PC-3 (cell line): ENCODE measurements around the gene RHOBTB3. TPM values are rescaled to one million over a fixed set of nuclear protein-coding genes. Genes with fewer than 3 reads are reported as not detected.
"Not testable (repeated sequence)": the region's sequence is repeated elsewhere in the genome, so short reads cannot be mapped to it uniquely, and the experiment has no call there.

Source experiments
- ATAC-seq: fragments of 200-7000 bp; cut with Tn5 transposase; 2 replicates; pipeline ENCODE4 v1.9.1; 2020; ENCODE audit warnings: mild to moderate bottlenecking, moderate library complexity
- BruUV-seq: library from RNA; stranded (reverse); fragments of 400-500 nt; replicated peaks from 2 replicates; lab custom pipeline; 2021; lab: Mats Ljungman, UMichigan
- CTCF ChIA-PET: fragments of 300-600 bp; sonication (Branson Sonifier 250); formaldehyde crosslinking; loops from one replicate; lab custom pipeline; 2022; ENCODE audit warnings: antibody characterized with exemption; lab: Charles Lee
- POLR2A ChIA-PET: fragments of 300-600 bp; sonication (Branson Sonifier 250); formaldehyde crosslinking; loops from one replicate; lab custom pipeline; 2022; ENCODE audit warnings: antibody characterized with exemption; ENCODE audit not compliant: unreplicated experiment; lab: Charles Lee
- DNase-seq: peaks from one replicate; pipeline ENCODE4 v3.0.0-alpha.2; 2015
- H2AFZ ChIP-seq: fragments of 300-600 bp; sonication (generic); 2 replicates; pipeline ENCODE4 v1.6.0; 2016; ENCODE audit warnings: antibody characterized with exemption, low read length
- H3F3A ChIP-seq: fragments of 300-600 bp; sonication (generic); one replicate; pipeline ENCODE4 v1.6.0; 2017; ENCODE audit warnings: antibody characterized with exemption, low read length, control low read depth, mild to moderate bottlenecking; ENCODE audit not compliant: unreplicated experiment
- H3K27ac ChIP-seq: fragments of 300-600 bp; sonication (generic); 2 replicates; pipeline ENCODE4 v1.5.1; 2016; ENCODE audit warnings: mild to moderate bottlenecking, low read length
- H3K27me3 ChIP-seq: fragments of 300-600 bp; sonication (generic); 2 replicates; pipeline ENCODE4 v1.6.1; 2016; ENCODE audit warnings: low read length, mixed read lengths
- H3K36me3 ChIP-seq: fragments of 300-600 bp; sonication (generic); 2 replicates; pipeline ENCODE4 v1.6.1; 2016; ENCODE audit warnings: low read depth, mixed run types, low read length, mixed read lengths
- H3K4me1 ChIP-seq: fragments of 300-600 bp; sonication (generic); 2 replicates; pipeline ENCODE4 v1.5.1; 2016; ENCODE audit warnings: low read length; ENCODE audit not compliant: insufficient read depth
- H3K4me2 ChIP-seq: fragments of 300-600 bp; sonication (generic); 2 replicates; pipeline ENCODE4 v1.6.0; 2016; ENCODE audit warnings: low read length
- H3K4me3 ChIP-seq: fragments of 300-600 bp; sonication (generic); 2 replicates; pipeline ENCODE4 v1.5.1; 2016; ENCODE audit warnings: mild to moderate bottlenecking, low read length, mixed read lengths
- H3K79me2 ChIP-seq: fragments of 300-600 bp; sonication (generic); 2 replicates; pipeline ENCODE4 v1.6.1; 2017; ENCODE audit warnings: low read length, mixed read lengths
- H3K9ac ChIP-seq: fragments of 300-600 bp; sonication (generic); 2 replicates; pipeline ENCODE4 v1.6.0; 2016; ENCODE audit warnings: mild to moderate bottlenecking, low read length
- H3K9me2 ChIP-seq: fragments of 300-600 bp; sonication (generic); replicated peaks from 2 replicates; pipeline ENCODE4 v1.6.1; 2016; ENCODE audit warnings: mixed run types, low read length, mixed read lengths
- H3K9me3 ChIP-seq: fragments of 300-600 bp; sonication (generic); 2 replicates; pipeline ENCODE4 v1.6.1; 2016; ENCODE audit warnings: low read length, mixed read lengths
- H4K20me1 ChIP-seq: fragments of 300-600 bp; sonication (generic); 2 replicates; pipeline ENCODE4 v1.6.1; 2016; ENCODE audit warnings: low read length, mixed read lengths
- CTCF ChIP-seq: fragments of 300-600 bp; sonication (generic); conservative IDR thresholded peaks from 2 replicates; pipeline ENCODE4 v1.5.1; 2017; ENCODE audit warnings: antibody characterized with exemption, low read depth, mild to moderate bottlenecking, low read length
- EZH2 ChIP-seq: fragments of 300-600 bp; sonication (generic); IDR thresholded peaks from one replicate; pipeline ENCODE4 v1.6.1; 2017; ENCODE audit warnings: antibody characterized with exemption, mild to moderate bottlenecking, low read length; ENCODE audit not compliant: unreplicated experiment
- EZH2phosphoT487 ChIP-seq: fragments of 300-600 bp; sonication (generic); IDR thresholded peaks from 2 replicates; pipeline ENCODE4 v1.6.1; 2018; ENCODE audit warnings: mild to moderate bottlenecking, antibody characterized with exemption, low read length, borderline replicate concordance
- intact Hi-C: fragments of 100-400 bp; cut with micrococcal nuclease; formaldehyde crosslinking; loops from 2 replicates; pipeline ENCODE4 v1.9.0; 2023
- total RNA-seq: library from RNA; depleted of rRNA; stranded (reverse); fragments of >200 nt; gene quantifications from 2 replicates; pipeline ENCODE4 v1.2.3, GENCODE V29; 2014

RHOBTB3 gene
- total RNA-seq, 1 experiment from 2014 or later, result 16.3 TPM

GRCh38 chr5:95712347-95712958 lies 18.7 kb upstream of the RHOBTB3 start:
- Histone ChIP-seq H3K36me3 (no peaks in the 10 kb centered on the region), H3K27me3 (no peaks in the 10 kb centered on the region), H3K79me2 (no peaks in the 10 kb centered on the region), H3K9me3 (no peaks in the 10 kb centered on the region), H3K4me2 (peak overlapping the region; percentile 39; the same call in 1 of the 2 replicates), H3K9ac (no peak overlapping the region), H3K4me3 (no peak overlapping the region), H3K27ac (peak overlapping the region; percentile 45), H3K4me1 (peaks cover 24% of the 10 kb centered on the region), H3F3A (no peaks in the 10 kb centered on the region), H4K20me1 (no peaks in the 10 kb centered on the region), H2AFZ (no peak overlapping the region), H3K9me2 (no peaks in the 10 kb centered on the region)
- no TSS peak for BruUV-seq
- POLR2A ChIA-PET, result no interaction called here
- TF ChIP-seq EZH2 (no peak), EZH2phosphoT487 (no peak), CTCF (no peak)
- intact Hi-C loops, result loop anchor here (2.0 kb wide), 1 partner anchor 18 kb away; the partner anchor contains the start of gene RHOBTB3
- peak; percentile 97 for ATAC-seq
- DNase-seq, result peak; percentile 94
- CTCF ChIA-PET, result no interaction called here

DNA sequence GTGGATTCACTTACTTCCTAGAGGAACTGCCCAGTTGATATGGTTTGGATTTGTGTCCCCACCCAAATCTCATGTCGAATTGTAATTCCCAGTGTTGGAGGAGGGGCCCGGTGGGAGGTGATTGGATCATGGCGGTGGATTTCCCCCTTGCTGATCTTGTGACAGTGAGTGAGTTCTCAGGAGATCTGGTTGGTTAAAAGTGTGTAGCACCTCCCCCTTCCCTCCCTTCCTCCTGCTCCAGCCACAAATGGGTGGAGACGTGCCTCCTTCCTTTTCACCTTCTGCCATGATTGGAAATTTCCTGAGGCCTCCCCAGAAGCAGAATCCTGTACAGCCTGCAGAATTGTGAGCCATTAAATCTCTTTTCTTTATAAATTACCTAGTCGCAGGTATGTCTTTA lies 17.9 kb upstream of the RHOBTB3 start:
- H3K4me1 ChIP-seq, result peaks cover 24% of the 10 kb centered on the region
- ATAC-seq, result not testable (repeated sequence)

GRCh38 chr5:95713960-95714710 lies 17.0 kb upstream of the RHOBTB3 start:
- DNase-seq, result no peak
- Histone ChIP-seq H3K4me3 (no peak overlapping the region), H3K9ac (no peak overlapping the region), H3K36me3 (no peaks in the 10 kb centered on the region), H3K79me2 (no peaks in the 10 kb centered on the region), H3K4me1 (peaks cover 24% of the 10 kb centered on the region), H3K27me3 (no peaks in the 10 kb centered on the region), H3K27ac (no peak overlapping the region), H3K4me2 (no peak overlapping the region), H3F3A (no peaks in the 10 kb centered on the region), H3K9me3 (no peaks in the 10 kb centered on the region), H4K20me1 (no peaks in the 10 kb centered on the region), H2AFZ (no peak overlapping the region), H3K9me2 (no peaks in the 10 kb centered on the region)
- intact Hi-C loops, result loop anchor here (2.0 kb wide), 1 partner anchor 17 kb away; the partner anchor contains the start of gene RHOBTB3
- no TSS peak for BruUV-seq
- TF ChIP-seq EZH2, result no peak
- TF ChIP-seq CTCF, result no peak
- no peak for TF ChIP-seq EZH2phosphoT487
- ChIA-PET CTCF (no interaction called here), POLR2A (no interaction called here)
- ATAC-seq, result no peak

More for the DNA sequence above, 17.9 kb upstream of the RHOBTB3 start:
- H3K36me3 ChIP-seq, H3K9ac ChIP-seq, CTCF ChIA-PET, H3K9me2 ChIP-seq, H3K79me2 ChIP-seq, H2AFZ ChIP-seq, H3K9me3 ChIP-seq, H3K4me2 ChIP-seq, DNase-seq, H4K20me1 ChIP-seq, POLR2A ChIA-PET, H3F3A ChIP-seq, BruUV-seq, H3K27me3 ChIP-seq, H3K4me3 ChIP-seq: not testable (repeated sequence)
- intact Hi-C loops, result loop anchor here (2.0 kb wide), 1 partner anchor 18 kb away; the partner anchor contains the start of gene RHOBTB3
- peak overlapping the region; percentile 37 for H3K27ac ChIP-seq
